Measurements from ENCODE around the gene CGB7. TPM values are rescaled to one million over a fixed set of nuclear protein-coding genes. Genes with fewer than 3 reads are reported as not detected.

The CGB7 gene
- under 1 TPM; 0.33 to 0.34 TPM for total RNA-seq

DNA sequence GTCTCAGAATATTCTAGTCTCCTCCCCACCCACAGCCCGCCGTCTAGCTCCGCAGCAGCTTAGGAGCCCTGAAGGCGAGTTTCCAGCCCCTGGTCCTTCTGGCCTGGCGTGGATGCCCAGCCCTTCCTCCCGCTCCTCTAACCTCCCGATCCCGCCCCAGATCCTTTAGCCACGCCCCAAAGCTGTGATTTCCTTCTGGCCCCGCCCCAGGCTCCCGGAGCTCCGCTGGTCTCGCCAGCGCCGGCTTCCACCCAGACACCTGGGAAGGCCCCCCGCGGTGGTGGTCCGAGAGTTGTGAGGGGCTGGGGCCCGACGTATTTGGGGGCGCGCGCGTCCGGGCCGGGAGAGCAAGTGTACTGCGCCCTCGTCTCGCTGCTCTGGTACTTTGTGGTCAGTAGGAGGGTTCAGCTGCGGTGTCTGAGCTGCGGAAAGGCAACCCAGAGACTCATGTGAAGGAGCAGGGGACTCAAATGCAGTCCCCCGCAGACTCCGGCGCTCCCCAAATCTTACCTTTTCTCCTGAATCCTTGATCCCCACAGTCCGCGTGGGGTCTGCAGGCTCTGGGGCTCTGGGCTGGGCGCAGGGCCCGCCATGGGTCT is at the start of gene CGB7:
Gene CGB7 (minus strand): TSS at position 114 of the 599 bp plus-strand sequence. CDS start 2,374 bp downstream, outside the sequence.

GRCh38 chr19:49085020-49085867 is 27.7 kb upstream of the CGB7 start, which contains the start of gene SNRNP70:
SNRNP70 (plus strand) TSS chr19:49085451; CDS start chr19:49086415, 964 bp downstream.

DNA sequence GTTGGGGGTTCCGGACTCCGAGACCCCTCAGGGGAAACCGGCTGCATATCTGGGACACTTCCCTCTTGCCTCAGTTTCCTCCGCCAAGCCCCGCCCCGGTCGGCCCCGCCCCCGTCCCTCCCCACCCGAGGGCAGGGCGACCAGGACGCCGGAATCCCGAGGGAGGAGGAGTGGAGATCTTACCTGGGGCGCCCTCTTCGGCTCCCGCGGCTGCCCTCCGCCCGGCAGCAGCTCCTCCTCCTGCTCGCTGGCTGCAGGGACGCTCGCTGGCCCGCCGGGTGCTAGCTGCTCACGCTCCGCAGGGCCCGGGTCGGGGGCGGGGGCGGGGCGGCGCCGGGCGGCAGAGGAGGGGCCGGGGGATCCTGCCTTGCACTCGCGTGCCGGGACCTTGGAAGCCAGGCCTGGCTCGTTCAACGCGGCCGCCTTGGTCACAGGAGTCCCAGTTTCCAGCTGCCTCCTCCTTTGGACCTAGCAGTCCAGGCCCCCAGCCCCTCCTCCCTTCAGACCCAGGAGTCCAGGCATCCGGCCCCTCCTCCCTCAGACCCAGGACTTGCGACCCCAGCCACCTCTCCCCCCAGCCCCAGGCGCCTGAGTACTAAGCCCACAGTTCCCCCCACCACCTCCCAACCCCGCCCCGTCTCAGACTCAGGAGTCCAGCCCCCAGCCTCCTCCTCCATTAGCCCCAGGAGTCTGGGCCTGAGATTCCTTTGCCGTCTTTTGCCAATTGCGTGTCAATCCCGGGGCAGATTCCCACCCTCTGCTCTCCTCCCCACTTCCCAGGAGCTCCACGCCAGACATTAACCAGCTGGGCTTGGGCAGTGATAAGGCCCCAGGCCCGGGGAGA is 7.4 kb upstream of the CGB7 start, which contains the start of gene NTF4:
Gene NTF4 (minus strand): TSS at position 51 of the 844 bp plus-strand sequence. CDS start 2,821 bp downstream, outside the sequence.

GRCh38 chr19:49049011-49049410 is 8.5 kb downstream of the CGB7 start, which contains the start of gene CGB8:
CGB8 (minus strand) TSS chr19:49049111; CDS start chr19:49048739, 372 bp downstream.

GRCh38 chr19:49043548-49043947 is 14.0 kb downstream of the CGB7 start, which contains the start of gene CGB5:
CGB5 (plus strand) TSS chr19:49043848; CDS start chr19:49044210, 362 bp downstream.

DNA sequence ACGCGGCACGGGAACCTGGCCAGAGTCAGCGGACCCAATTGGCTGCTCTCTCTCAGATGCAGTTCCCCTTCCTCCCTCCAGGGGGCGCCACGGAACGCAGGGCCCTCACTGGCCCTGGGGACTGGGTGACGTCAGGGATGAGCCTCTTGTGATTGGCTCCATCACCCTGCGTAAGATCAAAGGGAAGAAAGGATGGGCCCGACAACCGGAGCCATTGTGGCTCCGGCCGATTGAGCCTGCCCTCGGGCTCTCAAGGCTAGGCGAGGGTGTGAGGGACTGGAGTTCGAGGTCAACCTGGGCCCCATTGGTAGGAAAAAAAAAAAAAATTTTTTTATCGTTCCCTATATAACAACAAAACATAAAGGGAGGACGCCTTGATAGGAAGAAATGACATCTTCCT is 20.7 kb downstream of the CGB7 start, which contains the start of gene CGB1:
Gene CGB1 (minus strand): TSS at position 81 of the 400 bp plus-strand sequence. CDS start 184 bp downstream, outside the sequence.

DNA sequence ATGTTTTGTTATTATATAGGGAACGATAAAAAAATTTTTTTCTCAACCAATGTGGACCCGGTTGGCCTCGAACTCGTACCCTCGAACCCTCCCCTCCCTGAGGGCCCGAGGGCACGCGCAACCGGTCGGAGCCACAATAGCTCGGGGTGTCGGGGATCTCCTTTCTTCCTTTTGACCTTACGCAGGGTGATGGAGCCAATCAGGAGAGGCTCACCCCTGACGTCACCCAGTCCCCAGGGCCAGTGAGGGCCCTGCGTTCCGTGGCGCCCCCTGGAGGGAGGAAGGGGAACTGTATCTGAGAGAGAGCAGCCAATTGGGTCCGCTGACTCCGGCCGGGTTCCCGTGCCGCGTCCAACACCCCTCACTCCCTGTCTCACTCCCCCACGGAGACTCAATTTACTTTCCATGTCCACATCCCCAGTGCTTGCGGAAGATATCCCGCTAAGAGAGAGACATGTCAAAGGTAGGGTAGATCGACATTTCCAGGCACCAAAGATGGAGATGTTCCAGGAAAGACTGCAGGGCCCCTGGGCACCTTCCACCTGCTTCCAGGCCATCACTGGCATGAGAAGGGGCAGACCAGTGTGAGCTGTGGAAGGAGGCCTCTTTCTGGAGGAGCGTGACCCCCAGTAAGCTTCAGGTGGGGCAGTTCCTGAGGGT is 25.8 kb downstream of the CGB7 start, which contains the start of gene CGB2:
Gene CGB2 (plus strand): TSS at position 249 of the 660 bp plus-strand sequence. CDS start 206 bp downstream, at position 455.

DNA sequence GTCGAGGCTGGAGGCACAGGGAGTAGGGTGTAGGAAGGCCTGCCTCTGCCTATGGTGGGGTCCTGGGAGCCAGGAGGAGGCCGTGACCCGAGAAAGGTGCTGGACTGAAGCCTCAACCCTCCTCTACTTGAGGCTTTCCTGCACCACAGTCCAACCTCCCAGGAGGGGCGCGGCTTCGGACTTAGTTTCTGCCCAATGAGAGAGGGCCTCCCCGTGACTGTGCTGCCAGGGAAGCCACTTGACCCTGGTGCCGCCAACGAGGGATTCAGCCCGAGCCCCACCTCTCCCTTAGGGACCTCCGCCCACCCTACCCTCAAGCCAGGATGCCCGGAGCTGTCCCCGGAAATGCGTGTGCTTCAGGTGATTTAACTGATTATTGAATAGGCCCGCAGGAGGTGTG is 33.3 kb downstream of the CGB7 start, which contains the start of gene CGB3:
Gene CGB3 (minus strand): TSS at position 101 of the 400 bp plus-strand sequence. CDS start 362 bp downstream, outside the sequence.

GRCh38 chr19:49017041-49017665 is 40.4 kb downstream of the CGB7 start, which contains the start of gene LHB:
LHB (minus strand) TSS chr19:49017091; CDS start chr19:49017081, 10 bp downstream.

Small RNAs within 50 kb of the gene (small RNA-seq; reads per million reads assigned to genes)
- 0 reads per million in 2 donors for gene MIR6798
- 0 to 0.06 reads per million in 2 donors for gene RN7SL708P

Other genes with a start within 250 kb of the CGB7 start
- gene BCAT2, start 246.7 kb downstream of the CGB7 start, total RNA-seq = 10 to 100 TPM; 11.7 to 29.0 TPM
- 1 to 10 TPM; 4.1 to 4.7 TPM for gene HSD17B14, start 221.3 kb downstream of the CGB7 start, total RNA-seq
- 10 to 100 TPM; 26.6 to 34.1 TPM for gene PLEKHA4, start 189.1 kb downstream of the CGB7 start, total RNA-seq
- gene PPP1R15A, start 185.3 kb downstream of the CGB7 start, total RNA-seq = 10 to 100 TPM; 30.6 to 45.0 TPM
- under 1 TPM in 1 of 2 donors, not detected in 1; 0.34 TPM for gene TULP2, start 159.0 kb downstream of the CGB7 start, total RNA-seq
- gene NUCB1, start 157.4 kb downstream of the CGB7 start, total RNA-seq = 100 to 1,000 TPM; 174 to 185 TPM
- 1 to 10 TPM in 1 of 2 donors, under 1 TPM in 1; 0.33 to 1.0 TPM for gene DHDH, start 124.0 kb downstream of the CGB7 start, total RNA-seq
- gene BAX, start 102.9 kb downstream of the CGB7 start, total RNA-seq = 10 to 100 TPM; 53.3 to 59.9 TPM
- 1,000 to 10,000 TPM; 2,131 to 3,816 TPM for gene FTL, start 92.4 kb downstream of the CGB7 start, total RNA-seq
- gene GYS1, start 64.4 kb downstream of the CGB7 start, total RNA-seq = 10 to 100 TPM; 56.4 to 70.3 TPM
- 100 to 1,000 TPM; 182 to 358 TPM for gene RUVBL2, start 63.9 kb downstream of the CGB7 start, total RNA-seq
- gene LHB, start 40.7 kb downstream of the CGB7 start, total RNA-seq = under 1 TPM in 1 of 2 donors, not detected in 1; 0.69 TPM
- gene CGB3, start 33.4 kb downstream of the CGB7 start, total RNA-seq = not detected
- gene CGB2, start 25.9 kb downstream of the CGB7 start, total RNA-seq = not detected
- not detected for gene CGB1, start 20.9 kb downstream of the CGB7 start, total RNA-seq
- not detected for gene CGB5, start 13.9 kb downstream of the CGB7 start, total RNA-seq
- not detected for gene CGB8, start 8.6 kb downstream of the CGB7 start, total RNA-seq
- not detected for gene NTF4, start 7.1 kb upstream of the CGB7 start, total RNA-seq
- gene KCNA7, start 14.9 kb upstream of the CGB7 start, total RNA-seq = not detected
- 100 to 1,000 TPM; 132 to 144 TPM for gene SNRNP70, start 27.7 kb upstream of the CGB7 start, total RNA-seq
- gene LIN7B, start 56.6 kb upstream of the CGB7 start, total RNA-seq = 1 to 10 TPM; 5.9 to 7.0 TPM
- gene C19orf73, start 61.4 kb upstream of the CGB7 start, total RNA-seq = 1 to 10 TPM in 1 of 2 donors, under 1 TPM in 1; 0.67 to 1.0 TPM
- 1 to 10 TPM; 7.3 to 9.6 TPM for gene PPFIA3, start 61.8 kb upstream of the CGB7 start, total RNA-seq
- gene HRC, start 97.6 kb upstream of the CGB7 start, total RNA-seq = not detected
- gene TRPM4, start 100.0 kb upstream of the CGB7 start, total RNA-seq = 10 to 100 TPM; 18.6 to 23.0 TPM